ENCODE measurements around the gene ZBTB20.

Gene ZBTB20

DNA sequence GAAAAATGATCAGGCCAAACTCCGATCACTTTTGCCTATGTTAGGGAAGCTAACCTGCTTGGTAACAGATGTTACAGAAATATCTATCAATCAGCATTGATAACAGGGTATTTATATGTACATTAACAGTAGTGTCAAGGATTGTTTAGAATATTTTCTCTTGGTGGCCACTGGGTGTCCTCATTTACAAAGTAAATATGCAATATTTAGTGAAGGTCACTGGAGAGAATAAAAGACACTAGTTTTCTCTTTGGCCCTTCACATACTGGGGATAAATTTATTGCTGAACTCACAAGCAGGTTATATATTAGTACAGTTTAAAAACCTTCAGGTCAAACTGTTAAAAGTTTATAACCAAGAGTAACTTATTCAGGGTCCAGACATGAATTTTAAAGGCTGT is 784.3 kb downstream of the ZBTB20 start:
- H4K20me1 ChIP-seq (ENCODE audit: control insufficient read depth, insufficient read depth, low read depth, low read length) = no peaks in the 10 kb centered on the region
- no peaks in the 10 kb centered on the region for H3K9me3 ChIP-seq (ENCODE audit: control insufficient read depth, insufficient read depth, low read length)
- no peaks in the 10 kb centered on the region for H3F3A ChIP-seq (ENCODE audit: control insufficient read depth, insufficient read depth)
- TF ChIP-seq EZH2phosphoT487 (IDR thresholded peaks at IDR 0.05; ENCODE audit: borderline replicate concordance, low read length) = no peak
- TF ChIP-seq, protein P1, sequence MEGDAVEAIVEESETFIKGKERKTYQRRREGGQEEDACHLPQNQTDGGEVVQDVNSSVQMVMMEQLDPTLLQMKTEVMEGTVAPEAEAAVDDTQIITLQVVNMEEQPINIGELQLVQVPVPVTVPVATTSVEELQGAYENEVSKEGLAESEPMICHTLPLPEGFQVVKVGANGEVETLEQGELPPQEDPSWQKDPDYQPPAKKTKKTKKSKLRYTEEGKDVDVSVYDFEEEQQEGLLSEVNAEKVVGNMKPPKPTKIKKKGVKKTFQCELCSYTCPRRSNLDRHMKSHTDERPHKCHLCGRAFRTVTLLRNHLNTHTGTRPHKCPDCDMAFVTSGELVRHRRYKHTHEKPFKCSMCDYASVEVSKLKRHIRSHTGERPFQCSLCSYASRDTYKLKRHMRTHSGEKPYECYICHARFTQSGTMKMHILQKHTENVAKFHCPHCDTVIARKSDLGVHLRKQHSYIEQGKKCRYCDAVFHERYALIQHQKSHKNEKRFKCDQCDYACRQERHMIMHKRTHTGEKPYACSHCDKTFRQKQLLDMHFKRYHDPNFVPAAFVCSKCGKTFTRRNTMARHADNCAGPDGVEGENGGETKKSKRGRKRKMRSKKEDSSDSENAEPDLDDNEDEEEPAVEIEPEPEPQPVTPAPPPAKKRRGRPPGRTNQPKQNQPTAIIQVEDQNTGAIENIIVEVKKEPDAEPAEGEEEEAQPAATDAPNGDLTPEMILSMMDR (IDR thresholded peaks at IDR 0.05; ENCODE audit: low read depth, low read length, poor library complexity, severe bottlenecking) = peak; percentile 57
- H3K79me2 ChIP-seq (ENCODE audit: control insufficient read depth, low read length) = no peaks in the 10 kb centered on the region
- H3K27me3 ChIP-seq (ENCODE audit: control insufficient read depth, low read length) = no peaks in the 10 kb centered on the region
- H3K9me2 ChIP-seq (replicated peaks; ENCODE audit: control insufficient read depth, low read length) = no peaks in the 10 kb centered on the region
- H3K4me2 ChIP-seq (ENCODE audit: low read length) = no peak overlapping the region
- H3K4me3 ChIP-seq (ENCODE audit: low read length) = no peak overlapping the region
- no peaks in the 10 kb centered on the region for H3K36me3 ChIP-seq (ENCODE audit: control insufficient read depth, low read length)
- H3K4me1 ChIP-seq (ENCODE audit: control insufficient read depth, low read length) = no peaks in the 10 kb centered on the region
- no peak overlapping the region for H3K27ac ChIP-seq (ENCODE audit: low read depth, low read length)

DNA sequence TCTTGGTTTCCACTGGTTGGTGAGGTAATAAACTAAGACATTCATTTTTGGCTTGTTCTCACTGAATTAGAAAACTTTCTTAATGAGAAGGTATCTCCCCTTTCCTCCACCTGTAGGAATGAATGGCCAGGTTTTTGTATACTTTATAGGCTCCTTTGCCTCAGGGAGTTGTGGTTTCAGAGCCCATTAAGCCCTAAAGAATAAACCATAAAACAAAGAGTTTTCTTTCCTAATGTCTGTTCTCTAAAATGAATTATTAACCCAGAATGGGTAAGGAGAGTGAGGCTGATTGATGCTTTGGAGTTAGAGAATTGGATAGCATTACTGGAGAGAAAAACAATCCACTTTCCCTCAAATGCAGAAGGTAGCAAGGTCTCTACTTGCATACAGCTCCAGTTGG is 785.7 kb downstream of the ZBTB20 start:
- H3K4me2 ChIP-seq (ENCODE audit: low read length) = no peak overlapping the region
- no peaks in the 10 kb centered on the region for H3K27me3 ChIP-seq (ENCODE audit: control insufficient read depth, low read length)
- no peak overlapping the region for H3K4me3 ChIP-seq (ENCODE audit: low read length)
- H4K20me1 ChIP-seq (ENCODE audit: control insufficient read depth, insufficient read depth, low read depth, low read length) = no peaks in the 10 kb centered on the region
- no peak overlapping the region for H3K27ac ChIP-seq (ENCODE audit: low read depth, low read length)
- H3K4me1 ChIP-seq (ENCODE audit: control insufficient read depth, low read length) = no peaks in the 10 kb centered on the region
- H3K9me2 ChIP-seq (replicated peaks; ENCODE audit: control insufficient read depth, low read length) = no peaks in the 10 kb centered on the region
- no peak for TF ChIP-seq EZH2phosphoT487 (IDR thresholded peaks at IDR 0.05; ENCODE audit: borderline replicate concordance, low read length)
- TF ChIP-seq, protein P1 (IDR thresholded peaks at IDR 0.05; ENCODE audit: low read depth, low read length, poor library complexity, severe bottlenecking) = no peak
- H3K9me3 ChIP-seq (ENCODE audit: control insufficient read depth, insufficient read depth, low read length) = no peaks in the 10 kb centered on the region
- no peaks in the 10 kb centered on the region for H3K36me3 ChIP-seq (ENCODE audit: control insufficient read depth, low read length)
- no peaks in the 10 kb centered on the region for H3F3A ChIP-seq (ENCODE audit: control insufficient read depth, insufficient read depth)
- no peaks in the 10 kb centered on the region for H3K79me2 ChIP-seq (ENCODE audit: control insufficient read depth, low read length)

DNA sequence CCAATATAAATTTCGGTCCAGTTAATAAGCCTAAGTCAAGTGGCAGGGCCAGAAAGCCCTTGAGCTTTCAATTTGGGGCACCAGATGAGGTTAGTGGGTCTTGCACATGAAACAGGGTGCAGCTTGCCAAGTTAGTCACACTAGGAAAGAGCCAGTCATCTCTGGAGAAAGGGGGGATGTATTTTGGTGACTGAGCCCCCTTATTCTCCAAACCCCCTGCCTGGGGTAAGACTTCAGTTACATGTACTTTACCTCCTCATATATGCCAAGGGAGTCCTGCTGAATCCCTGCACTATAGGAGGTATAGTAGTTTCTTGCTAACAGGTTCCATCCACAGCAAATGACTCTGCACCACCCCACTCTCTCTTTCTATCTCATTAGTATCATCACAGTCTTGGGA is 790.6 kb downstream of the ZBTB20 start:
- Histone ChIP-seq H3K79me2 (ENCODE audit: control insufficient read depth, low read length) (no peaks in the 10 kb centered on the region), H3K4me2 (ENCODE audit: low read length) (no peak overlapping the region), H3K9me2 (replicated peaks; ENCODE audit: control insufficient read depth, low read length) (no peaks in the 10 kb centered on the region), H3K36me3 (ENCODE audit: control insufficient read depth, low read length) (peaks cover 2% of the 10 kb centered on the region), H3K4me3 (ENCODE audit: low read length) (no peak overlapping the region), H4K20me1 (ENCODE audit: control insufficient read depth, insufficient read depth, low read depth, low read length) (no peaks in the 10 kb centered on the region), H3K4me1 (ENCODE audit: control insufficient read depth, low read length) (no peaks in the 10 kb centered on the region), H3K9me3 (ENCODE audit: control insufficient read depth, insufficient read depth, low read length) (no peaks in the 10 kb centered on the region), H3K27ac (ENCODE audit: low read depth, low read length) (no peak overlapping the region), H3F3A (ENCODE audit: control insufficient read depth, insufficient read depth) (no peaks in the 10 kb centered on the region), H3K27me3 (ENCODE audit: control insufficient read depth, low read length) (no peaks in the 10 kb centered on the region)
- TF ChIP-seq, protein P1 (IDR thresholded peaks at IDR 0.05; ENCODE audit: low read depth, low read length, poor library complexity, severe bottlenecking) = no peak
- no peak for TF ChIP-seq EZH2phosphoT487 (IDR thresholded peaks at IDR 0.05; ENCODE audit: borderline replicate concordance, low read length)

DNA sequence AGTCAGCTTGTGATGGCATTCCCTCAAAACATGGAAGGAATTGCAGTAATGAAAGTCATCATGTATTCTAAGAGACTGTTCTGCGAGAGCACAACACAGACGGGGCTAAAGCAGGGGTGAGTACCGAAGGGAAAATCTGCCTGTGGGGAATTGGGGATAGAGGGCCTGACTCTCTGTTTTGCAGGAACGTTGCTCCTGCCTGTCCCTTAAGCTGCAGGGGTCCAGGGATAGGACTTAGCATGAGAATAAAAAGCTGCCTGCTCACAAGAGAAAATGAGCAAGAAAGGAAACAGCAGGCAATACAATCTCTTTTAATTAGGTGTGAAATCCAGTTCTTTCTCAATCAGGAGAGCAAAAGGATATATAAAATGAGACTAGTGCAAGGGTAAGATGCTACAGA is 791.0 kb downstream of the ZBTB20 start:
- Histone ChIP-seq H3K27me3 (ENCODE audit: control insufficient read depth, low read length) (no peaks in the 10 kb centered on the region), H3K9me2 (replicated peaks; ENCODE audit: control insufficient read depth, low read length) (no peaks in the 10 kb centered on the region), H3K9me3 (ENCODE audit: control insufficient read depth, insufficient read depth, low read length) (no peaks in the 10 kb centered on the region), H3K27ac (ENCODE audit: low read depth, low read length) (no peak overlapping the region), H3F3A (ENCODE audit: control insufficient read depth, insufficient read depth) (no peaks in the 10 kb centered on the region), H3K79me2 (ENCODE audit: control insufficient read depth, low read length) (no peaks in the 10 kb centered on the region), H3K4me3 (ENCODE audit: low read length) (no peak overlapping the region), H3K4me2 (ENCODE audit: low read length) (no peak overlapping the region), H4K20me1 (ENCODE audit: control insufficient read depth, insufficient read depth, low read depth, low read length) (no peaks in the 10 kb centered on the region), H3K4me1 (ENCODE audit: control insufficient read depth, low read length) (no peaks in the 10 kb centered on the region), H3K36me3 (ENCODE audit: control insufficient read depth, low read length) (peaks cover 6% of the 10 kb centered on the region)
- no peak for TF ChIP-seq EZH2phosphoT487 (IDR thresholded peaks at IDR 0.05; ENCODE audit: borderline replicate concordance, low read length)
- TF ChIP-seq, protein P1 (IDR thresholded peaks at IDR 0.05; ENCODE audit: low read depth, low read length, poor library complexity, severe bottlenecking) = no peak
